ENCODE results near the gene RFX3. TPM values are rescaled to one million over a fixed set of nuclear protein-coding genes. Genes with fewer than 3 reads are reported as not detected.

The RFX3 gene
- total and polyA plus RNA-seq, 2 donors (not counting 1 experiment from before 2014, with no cell fraction given): 2.8 to 3.1 TPM

GRCh38 chr9:3435732-3436131 lies 90.1 kb downstream of the RFX3 start:
- H3K27me3 ChIP-seq (ENCODE audit: control insufficient read depth, insufficient read depth, low read length): no peaks in the 10 kb centered on the region
- H3K4me2 ChIP-seq (ENCODE audit: extremely low read depth, insufficient read depth, low read length): no peak overlapping the region
- peak in 1 of 2 donors; percentile 17 for DNase-seq (ENCODE audit: low read depth in 2 of 2)
- H4K20me1 ChIP-seq (ENCODE audit: control insufficient read depth, extremely low read depth, insufficient read depth, low read length): no peaks in the 10 kb centered on the region
- no peak for TF ChIP-seq CTCF (conservative IDR thresholded peaks at IDR 0.05 in 1 of 2, IDR thresholded peaks at IDR 0.05 in 1 of 2; ENCODE audit: low read depth in 1 of 2, low read length in 2 of 2)
- TF ChIP-seq EZH2 (IDR thresholded peaks at IDR 0.05; ENCODE audit: low read length, missing control alignments): no peak
- no peaks in the 10 kb centered on the region for H3K36me3 ChIP-seq (ENCODE audit: control insufficient read depth, insufficient read depth, low read length)
- no peaks in the 10 kb centered on the region for H3K4me1 ChIP-seq (ENCODE audit: control insufficient read depth, extremely low read depth, insufficient read depth, low read length)
- H3K9ac ChIP-seq (ENCODE audit: insufficient read depth, low read length): no peak overlapping the region
- no peak overlapping the region for H3K27ac ChIP-seq (ENCODE audit: insufficient read depth, low read length)
- H2AFZ ChIP-seq (ENCODE audit: low read length): no peak overlapping the region
- no peaks in the 10 kb centered on the region for H3K9me3 ChIP-seq (ENCODE audit: control insufficient read depth, insufficient read depth, low read depth, low read length)
- H3K79me2 ChIP-seq (ENCODE audit: control insufficient read depth, insufficient read depth, low read length): no peaks in the 10 kb centered on the region
- no peak overlapping the region for H3K4me3 ChIP-seq (replicated peaks in 1 of 4; ENCODE audit: control extremely low read depth in 1 of 4, insufficient read depth in 1 of 4, low read depth in 3 of 4, low read length in 4 of 4)

DNA sequence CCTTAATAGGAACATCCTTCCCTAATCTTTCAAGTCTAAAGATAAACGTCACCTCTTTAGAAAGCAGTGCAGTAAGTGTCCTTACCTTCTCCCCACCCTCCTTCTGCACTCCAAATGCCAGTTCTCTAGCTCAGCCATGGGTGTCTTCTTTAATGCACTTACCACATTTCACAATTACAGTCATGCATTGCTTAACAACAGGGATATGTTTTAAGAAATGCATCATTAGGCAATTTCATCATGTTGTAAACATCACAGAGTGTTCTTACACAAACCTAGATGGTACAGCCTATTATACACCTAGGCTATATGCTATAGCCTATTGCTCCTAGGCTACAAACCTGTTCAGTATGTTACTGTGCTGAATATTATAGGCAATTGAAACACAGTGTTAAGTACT lies 91.2 kb downstream of the RFX3 start:
- Histone ChIP-seq H4K20me1 (ENCODE audit: control insufficient read depth, extremely low read depth, insufficient read depth, low read length) (no peaks in the 10 kb centered on the region), H3K36me3 (ENCODE audit: control insufficient read depth, insufficient read depth, low read length) (no peaks in the 10 kb centered on the region)
- DNase-seq (ENCODE audit: low read depth in 2 of 2): peak; percentile 5 to 93

GRCh38 chr9:3433754-3434153 lies 92.0 kb downstream of the RFX3 start:
- Histone ChIP-seq H3K27ac (ENCODE audit: insufficient read depth, low read length) (no peak overlapping the region), H3K4me3 (replicated peaks in 1 of 4; ENCODE audit: control extremely low read depth in 1 of 4, insufficient read depth in 1 of 4, low read depth in 3 of 4, low read length in 4 of 4) (no peak overlapping the region), H3K27me3 (ENCODE audit: control insufficient read depth, insufficient read depth, low read length) (no peaks in the 10 kb centered on the region), H3K4me2 (ENCODE audit: extremely low read depth, insufficient read depth, low read length) (no peak overlapping the region), H3K9ac (ENCODE audit: insufficient read depth, low read length) (no peak overlapping the region), H4K20me1 (ENCODE audit: control insufficient read depth, extremely low read depth, insufficient read depth, low read length) (no peaks in the 10 kb centered on the region), H2AFZ (ENCODE audit: low read length) (no peak overlapping the region), H3K79me2 (ENCODE audit: control insufficient read depth, insufficient read depth, low read length) (no peaks in the 10 kb centered on the region), H3K9me3 (ENCODE audit: control insufficient read depth, insufficient read depth, low read depth, low read length) (no peaks in the 10 kb centered on the region), H3K4me1 (ENCODE audit: control insufficient read depth, extremely low read depth, insufficient read depth, low read length) (no peaks in the 10 kb centered on the region), H3K36me3 (ENCODE audit: control insufficient read depth, insufficient read depth, low read length) (no peaks in the 10 kb centered on the region)
- DNase-seq (ENCODE audit: low read depth in 2 of 2): no peak
- TF ChIP-seq CTCF (conservative IDR thresholded peaks at IDR 0.05 in 1 of 2, IDR thresholded peaks at IDR 0.05 in 1 of 2; ENCODE audit: low read depth in 1 of 2, low read length in 2 of 2) (no peak), EZH2 (IDR thresholded peaks at IDR 0.05; ENCODE audit: low read length, missing control alignments) (no peak)

More for the DNA sequence above, 91.2 kb downstream of the RFX3 start:
- H3K4me3 ChIP-seq (replicated peaks in 1 of 4; ENCODE audit: control extremely low read depth in 1 of 4, insufficient read depth in 1 of 4, low read depth in 3 of 4, low read length in 4 of 4): no peak overlapping the region
- H3K27me3 ChIP-seq (ENCODE audit: control insufficient read depth, insufficient read depth, low read length): no peaks in the 10 kb centered on the region
- no peaks in the 10 kb centered on the region for H3K79me2 ChIP-seq (ENCODE audit: control insufficient read depth, insufficient read depth, low read length)
- no peaks in the 10 kb centered on the region for H3K4me1 ChIP-seq (ENCODE audit: control insufficient read depth, extremely low read depth, insufficient read depth, low read length)
- H3K9ac ChIP-seq (ENCODE audit: insufficient read depth, low read length): no peak overlapping the region
- no peak overlapping the region for H3K4me2 ChIP-seq (ENCODE audit: extremely low read depth, insufficient read depth, low read length)
- H3K9me3 ChIP-seq (ENCODE audit: control insufficient read depth, insufficient read depth, low read depth, low read length): no peaks in the 10 kb centered on the region
- TF ChIP-seq CTCF (conservative IDR thresholded peaks at IDR 0.05 in 1 of 2, IDR thresholded peaks at IDR 0.05 in 1 of 2; ENCODE audit: low read depth in 1 of 2, low read length in 2 of 2): no peak
- no peak for TF ChIP-seq EZH2 (IDR thresholded peaks at IDR 0.05; ENCODE audit: low read length, missing control alignments)
- no peak overlapping the region for H3K27ac ChIP-seq (ENCODE audit: insufficient read depth, low read length)
- no peak overlapping the region for H2AFZ ChIP-seq (ENCODE audit: low read length)
